Erythroblast (primary cell): Measurements from ENCODE around the gene ATP6V1E1.

Experiments
- GATA1 ChIP-seq: IDR thresholded peaks from 2 replicates; pipeline ENCODE4 v1.6.1; 2011; ENCODE audit warnings: low read depth, mild to moderate bottlenecking, control low read depth, low read length, moderate library complexity
- POLR2A ChIP-seq: IDR thresholded peaks from 2 replicates; pipeline ENCODE4 v1.6.1; 2011; ENCODE audit warnings: mild to moderate bottlenecking, low read length

- TF ChIP-seq POLR2A (no peak), GATA1 (no peak)
Measured at GRCh38 chr22:17629173-17629489, 582 bp upstream of the ATP6V1E1 start.
